Measurements from ENCODE around the gene ALX3. TPM values are rescaled to one million over a fixed set of nuclear protein-coding genes. Genes with fewer than 3 reads are reported as not detected.

Gene ALX3
- total and polyA plus RNA-seq, 2 of the 8 experiments (the other 6 are each of a cell fraction or from before 2014, with no cell fraction given), result 0.20 TPM; not detected in 1

- no peak for TF ChIP-seq MAX (IDR thresholded peaks at IDR 0.05)
- peak; percentile 87 for TF ChIP-seq CEBPB (IDR thresholded peaks at IDR 0.05; ENCODE audit: low read depth, low read length)
- TF ChIP-seq KDM4A (IDR thresholded peaks at IDR 0.05; ENCODE audit: low read depth, low read length, severe bottlenecking), result no peak
- no peak for TF ChIP-seq RNF2 (IDR thresholded peaks at IDR 0.05; ENCODE audit: borderline replicate concordance, low read depth, low read length, missing control alignments, poor library complexity, severe bottlenecking)
- POLR2A ChIA-PET (ENCODE audit: partially characterized antibody), result no interaction called here
- FAIRE-seq, result no peak
Observed at GRCh38 chr1:110032327-110032726, 38.1 kb downstream of the ALX3 start.

More at GRCh38 chr1:110032327-110032726, 38.1 kb downstream of the ALX3 start:
- Histone ChIP-seq H3K4me2 (ENCODE audit: insufficient read depth in 1 of 2, low read depth in 2 of 2, low read length in 2 of 2) (no peak overlapping the region), H3K23me2 (ENCODE audit: low read depth, low read length) (peaks cover 7% of the 10 kb centered on the region; the same call in 1 of the 2 replicates), H4K20me1 (replicated peaks in 1 of 2; ENCODE audit: control insufficient read depth in 1 of 2, insufficient read depth in 2 of 2, low read length in 2 of 2) (peaks cover 0 to 4% of the 10 kb centered on the region in 2 experiments), H3K9ac (replicated peaks in 1 of 4; ENCODE audit: extremely low read depth in 1 of 4, low read depth in 3 of 4, low read length in 3 of 4) (no peak overlapping the region), H4K5ac (ENCODE audit: insufficient read length, low read depth, low read length) (no peak overlapping the region), H3K14ac (ENCODE audit: insufficient read length) (no peak overlapping the region), H3K9me3 (ENCODE audit: insufficient read depth in 2 of 2, low read depth in 1 of 2, low read length in 1 of 2) (no peaks in the 10 kb centered on the region), H2AK5ac (ENCODE audit: low read depth, low read length) (no peak overlapping the region), H2BK20ac (ENCODE audit: low read length) (0 out of 2 replicates have a peak overlapping the region, but pooled peaks have one; percentile 52), H2BK15ac (ENCODE audit: low read length) (no peak overlapping the region), H3K4ac (replicated peaks; ENCODE audit: insufficient read length, low read depth, low read length) (no peak overlapping the region), H3K4me3 (ENCODE audit: extremely low read depth in 1 of 4, insufficient read depth in 2 of 4, low read depth in 3 of 4, low read length in 4 of 4) (no peak overlapping the region), H2AFZ (ENCODE audit: low read length) (no peak overlapping the region), H2BK120ac (replicated peaks; ENCODE audit: low read depth, low read length) (no peak overlapping the region), H3K27me3 (replicated peaks in 1 of 4; ENCODE audit: control insufficient read depth in 3 of 4, extremely low read depth in 1 of 4, insufficient read depth in 3 of 4, low read length in 3 of 4) (no peaks in the 10 kb centered on the region), H3K79me2 (ENCODE audit: control insufficient read depth in 1 of 2, insufficient read depth in 2 of 2, low read length in 2 of 2) (peaks cover 9 to 23% of the 10 kb centered on the region in 2 experiments), H2BK12ac (ENCODE audit: low read depth, low read length) (no peak overlapping the region), H4K91ac (replicated peaks; ENCODE audit: insufficient read length, low read length) (no peak overlapping the region), H3K4me1 (replicated peaks in 1 of 4; ENCODE audit: control insufficient read depth in 3 of 4, insufficient read depth in 4 of 4, low read length in 3 of 4) (peaks cover 0 to 9% (median 5%) of the 10 kb centered on the region in 4 experiments; a peak in 4 of 7 replicates), H4K8ac (ENCODE audit: extremely low read depth, insufficient read depth, low read length) (no peak overlapping the region), H3K23ac (ENCODE audit: insufficient read length) (no peak overlapping the region), H3K18ac (ENCODE audit: extremely low read depth, low read length) (no peak overlapping the region), H3K56ac (replicated peaks; ENCODE audit: insufficient read length, low read depth, low read length) (no peak overlapping the region), H3K79me1 (ENCODE audit: low read depth, low read length) (peaks cover 6% of the 10 kb centered on the region; the same call in 1 of the 2 replicates), H3K36me3 (ENCODE audit: control insufficient read depth in 2 of 4, insufficient read depth in 4 of 4, low read length in 3 of 4) (peaks cover 0 to 1% (median 0%) of the 10 kb centered on the region in 4 experiments; a peak in 2 of 8 replicates), H3K27ac (ENCODE audit: low read depth, low read length) (no peak overlapping the region), H2BK5ac (ENCODE audit: low read depth, low read length) (no peak overlapping the region)
- no peak for DNase-seq (ENCODE audit: low read depth in 1 of 2, low spot score in 2 of 2)
- CTCF ChIA-PET (ENCODE audit: partially characterized antibody), result interaction anchor here (0.8 to 4.2 kb wide), 3 partner anchors 21 to 255 kb away, joined by 3 to 19 read pairs (median 3); no protein-coding TSS in a partner anchor
- 94% methylated on average over 2 of the region's 2 CpGs; no CpG with 5 or more reads in 1 of the 2 experiments for WGBS, 2 experiments (ENCODE audit: extremely low coverage in 1 of 2, insufficient coverage in 1 of 2, insufficient read length in 1 of 2, insufficient replicate concordance in 2 of 2, low coverage in 1 of 2, low lambda C conversion rate in 2 of 2, missing lambda C conversion rate in 1 of 2)

Data from H1 (cell line).